HL-60/S4 treated with phorbol 12-myristate 13-acetate at 8.2 ng/mL for 4 days and 3 days (cell line): Measurements from ENCODE around the gene OSBPL7.
"Not testable (repeated sequence)": the region's sequence is repeated elsewhere in the genome, so short reads cannot be mapped to it uniquely, and the experiment has no call there.

ENCODE experiments used
- in situ Hi-C: fragments of 300-500 bp; cut with MboI; formaldehyde crosslinking; loops from 2 replicates; pipeline ENCODE4 v1.15.0; 2022; ENCODE audit warnings: low sequenced_read_pairs

OSBPL7 gene

DNA sequence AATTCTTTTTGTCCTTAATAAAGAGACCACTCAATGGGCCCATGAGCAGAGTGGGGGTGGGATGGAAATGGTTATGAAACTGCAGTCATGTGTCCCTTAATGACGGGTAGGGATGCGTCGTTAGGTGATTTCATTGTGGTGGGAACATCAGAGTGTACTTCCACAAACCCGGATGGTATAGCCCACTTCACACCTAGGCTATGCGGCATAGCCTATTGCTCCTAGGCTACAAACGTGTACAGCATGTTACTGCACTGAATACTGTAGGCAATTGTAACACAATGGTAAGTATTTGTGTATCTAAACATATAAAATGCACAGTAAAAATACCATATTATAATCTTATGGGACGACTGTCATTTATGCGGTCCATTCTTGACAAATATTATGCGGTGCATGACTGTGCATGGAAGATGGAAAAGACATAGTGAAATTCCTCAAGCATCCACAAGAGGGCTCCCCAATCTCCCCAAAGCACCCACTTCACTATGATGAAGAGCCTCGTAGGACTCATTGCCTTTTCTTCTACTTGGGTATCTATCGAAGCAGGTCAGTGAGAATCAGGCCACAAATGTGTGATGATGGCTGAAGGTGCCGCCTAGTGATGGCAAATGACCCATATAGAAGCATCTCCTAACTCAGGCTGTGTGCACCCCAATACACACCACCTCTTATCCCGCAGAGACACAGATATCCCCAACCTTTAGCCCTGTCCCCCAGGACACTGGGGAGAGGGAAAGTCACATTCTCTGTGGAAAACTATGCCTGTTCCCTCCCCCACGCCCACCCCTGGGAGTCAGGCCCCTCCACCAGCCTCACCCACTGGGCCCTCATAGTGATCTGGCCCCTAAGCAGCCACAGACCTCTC lies 45.0 kb downstream of the OSBPL7 start:
- in situ Hi-C loops, result no loop called here

DNA sequence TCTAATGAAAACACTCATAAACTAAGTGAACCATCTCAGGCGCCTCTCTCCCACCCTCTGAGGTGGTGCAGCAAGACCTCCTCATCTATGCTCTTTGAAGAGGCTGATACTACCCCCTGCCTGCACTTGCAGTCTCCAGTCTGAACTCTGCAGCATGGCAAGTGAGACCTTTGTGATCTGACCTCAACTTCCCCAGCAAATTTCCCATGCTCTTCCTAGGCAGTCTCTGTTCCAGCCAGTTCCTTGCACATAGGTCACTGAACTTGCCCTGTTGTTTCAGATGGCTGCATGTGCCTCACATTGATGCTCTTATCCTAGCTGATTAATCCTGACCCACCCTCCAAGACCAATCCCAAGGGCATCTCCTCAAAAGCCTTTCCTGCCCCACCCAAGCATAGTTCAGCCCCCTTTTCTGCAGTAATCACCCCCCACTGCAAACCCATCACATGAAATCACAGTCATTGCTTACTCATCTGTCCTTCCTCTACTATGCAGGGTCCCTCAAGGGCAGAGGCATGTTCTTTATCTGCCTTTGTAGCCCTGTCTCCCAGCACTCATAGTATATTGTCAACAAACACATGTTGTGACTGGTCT lies 46.5 kb downstream of the OSBPL7 start:
- in situ Hi-C loops, result no loop called here

DNA sequence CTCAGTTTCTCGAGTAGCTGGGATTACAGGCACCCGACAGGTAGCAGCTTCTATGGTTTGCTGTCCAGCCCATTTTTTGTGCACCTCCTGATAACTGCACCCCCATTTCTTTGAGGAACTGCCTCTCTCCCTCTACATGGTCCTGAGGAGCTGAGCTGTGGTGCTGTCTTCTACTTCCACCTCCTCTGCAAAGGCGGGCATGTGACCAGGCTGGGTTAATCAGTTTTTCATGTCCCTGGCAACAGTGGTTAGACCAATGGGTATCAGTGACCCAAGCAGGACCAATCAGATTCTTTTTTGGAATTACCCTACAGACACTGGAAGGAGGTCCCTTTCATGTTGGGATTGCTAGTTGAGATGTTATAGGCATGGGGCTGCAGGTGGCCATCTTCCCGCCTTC lies 47.3 kb downstream of the OSBPL7 start:
- in situ Hi-C loops, result no loop called here

DNA sequence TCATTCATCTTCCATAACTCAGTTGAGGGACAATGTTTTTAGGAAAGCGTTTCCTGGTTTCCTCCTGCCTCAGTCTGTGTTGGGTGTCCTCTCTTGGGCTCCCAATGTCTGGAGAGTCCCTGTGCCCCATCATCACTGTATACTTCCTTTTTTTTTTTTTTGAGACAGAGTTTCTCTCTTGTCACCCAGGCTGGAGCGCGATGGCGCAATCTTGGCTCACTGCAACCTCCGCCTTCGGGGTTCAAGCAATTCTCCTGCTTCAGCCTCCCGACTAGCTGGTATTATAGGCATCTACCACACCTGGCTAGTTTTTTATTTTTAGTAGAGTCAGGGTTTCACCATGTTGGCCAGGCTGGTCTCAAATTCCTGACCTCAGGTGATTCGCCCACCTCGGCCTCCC lies 47.9 kb downstream of the OSBPL7 start:
- in situ Hi-C loops, result not testable (repeated sequence)

DNA sequence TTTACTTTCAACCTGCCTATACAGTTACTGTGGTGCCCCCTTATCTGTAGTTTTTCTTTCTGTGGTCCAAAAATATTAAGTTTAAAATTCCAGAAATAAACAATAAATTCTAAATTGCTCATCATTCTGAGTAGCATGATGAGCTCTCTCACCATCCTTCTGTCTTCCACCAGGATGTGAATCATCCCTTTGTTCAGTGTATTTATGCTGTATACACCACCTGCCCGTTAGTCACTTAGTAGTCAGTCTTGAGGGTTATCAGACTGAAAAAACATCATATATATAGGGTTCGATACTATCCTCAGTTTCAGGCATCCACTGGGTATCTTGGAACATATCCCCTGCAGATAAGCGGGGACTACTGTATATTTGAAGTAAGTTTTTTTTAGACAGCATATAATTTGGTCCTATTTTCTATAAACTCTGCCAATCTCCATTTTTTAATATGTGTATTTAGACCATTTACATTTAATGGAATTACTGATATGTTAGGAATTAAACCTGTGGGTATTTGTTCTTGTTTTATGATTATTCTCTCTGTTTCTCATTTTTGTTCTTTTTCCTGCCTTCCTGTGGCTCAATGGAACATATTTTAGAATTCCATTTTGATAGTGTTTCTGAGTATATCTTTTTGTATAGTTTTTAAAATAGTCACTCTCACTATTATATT lies 57.5 kb downstream of the OSBPL7 start:
- in situ Hi-C loops, result no loop called here

DNA sequence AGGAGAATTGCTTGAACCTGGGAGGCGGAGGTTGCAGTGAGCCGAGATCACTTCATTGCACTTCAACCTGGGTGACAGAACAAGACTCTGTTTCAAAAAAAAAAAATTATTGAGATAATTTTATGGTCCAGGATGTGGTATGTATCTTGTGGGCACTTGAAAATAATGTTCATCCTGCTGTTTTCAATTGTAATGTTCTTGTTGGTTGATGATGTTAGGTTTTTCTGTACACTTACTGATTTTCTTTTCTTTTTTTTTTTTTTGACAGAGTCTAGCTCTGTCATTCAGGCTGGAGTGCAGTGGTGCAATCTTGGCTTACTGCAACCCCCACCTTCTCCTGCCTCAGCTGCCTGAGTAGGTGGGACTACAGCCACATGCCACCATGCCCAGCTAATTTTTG lies 58.9 kb downstream of the OSBPL7 start:
- in situ Hi-C loops, result no loop called here

DNA sequence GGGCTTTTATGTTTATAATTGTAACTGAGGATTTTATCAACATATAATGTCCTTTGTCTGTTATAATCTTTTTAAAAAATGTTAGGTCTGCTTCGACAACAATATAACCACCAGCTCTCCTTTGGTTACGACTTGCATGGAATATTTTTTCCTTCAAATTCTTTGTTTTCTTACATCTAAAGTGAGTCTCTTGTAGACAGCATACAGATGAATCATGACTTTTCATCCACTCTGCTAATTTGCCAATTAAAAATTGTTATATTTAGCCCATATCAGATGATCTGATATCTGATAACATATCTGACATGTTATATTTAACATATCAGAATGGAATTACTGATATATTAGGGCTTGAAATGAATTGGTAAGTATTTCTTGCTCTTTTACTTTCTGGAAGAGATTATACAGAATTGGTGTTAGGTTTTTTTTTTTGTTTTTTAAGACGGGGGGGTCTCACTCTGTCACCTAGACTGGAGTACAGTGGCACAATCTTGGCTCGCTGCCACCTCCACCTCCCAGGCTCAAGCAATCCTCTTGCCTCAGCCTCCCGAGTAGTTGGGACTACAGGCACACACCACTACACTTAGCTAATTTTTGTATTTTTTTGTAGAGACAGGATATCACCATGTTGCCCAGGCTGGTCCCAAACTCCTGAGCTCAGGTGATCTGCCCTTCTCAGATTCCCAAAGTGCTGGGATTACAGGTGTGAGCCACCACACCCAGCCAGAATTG lies 61.0 kb downstream of the OSBPL7 start:
- in situ Hi-C loops, result no loop called here

DNA sequence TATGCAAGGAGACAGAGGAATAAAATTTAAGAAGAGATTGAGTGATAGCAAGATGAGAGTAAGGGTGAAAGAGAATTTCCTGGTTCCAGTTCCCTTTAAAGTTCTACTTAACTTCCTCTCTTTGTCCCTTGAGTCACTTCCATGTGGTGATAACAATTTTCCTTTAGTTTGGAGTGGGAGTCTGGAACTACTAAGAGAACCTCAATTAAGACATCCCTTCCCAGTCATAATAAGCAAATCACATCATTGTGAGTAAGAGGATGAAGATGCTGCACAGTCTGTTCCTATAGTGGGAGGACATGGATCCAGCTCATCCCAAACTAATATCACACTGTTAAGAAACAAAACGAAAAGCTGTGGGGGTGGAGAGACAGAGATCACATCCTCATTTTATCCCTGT lies 64.2 kb downstream of the OSBPL7 start:
- in situ Hi-C loops, result no loop called here
